ENCODE data around the gene KIF23. TPM values are rescaled to one million over a fixed set of nuclear protein-coding genes. Genes with fewer than 3 reads are reported as not detected.
A peak's percentile ranks its signal among the peaks of the same experiment; 100 is the strongest.

The KIF23 gene
- total RNA-seq, 2 donors from 2014 or later, result 9.5 to 38.3 TPM

DNA sequence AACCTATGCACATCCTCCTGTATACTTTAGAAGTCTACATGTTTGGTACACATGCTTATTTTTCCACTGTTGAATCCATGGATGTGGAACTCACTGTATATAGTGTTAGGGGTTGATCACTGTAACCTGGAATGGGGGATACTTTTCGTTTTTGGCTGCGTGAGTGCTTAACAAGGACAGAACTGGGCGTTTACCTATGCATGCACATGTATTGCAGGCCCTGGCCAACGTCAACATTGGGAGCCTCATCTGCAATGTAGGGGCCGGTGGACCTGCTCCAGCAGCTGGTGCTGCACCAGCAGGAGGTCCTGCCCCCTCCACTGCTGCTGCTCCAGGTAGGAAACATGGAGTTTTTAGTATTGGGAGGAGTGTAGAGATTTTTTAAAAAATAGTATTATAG lies 40.8 kb downstream of the KIF23 start:
- Histone ChIP-seq H3K27me3 (no peaks in the 10 kb centered on the region), H3K9ac (ENCODE audit: low read depth in 2 of 2, low read length in 2 of 2) (peak overlapping the region; percentile 27 to 39), H3K27ac (no peak overlapping the region), H3K4me1 (peaks cover 8% of the 10 kb centered on the region), H3K36me3 (peaks cover 5% of the 10 kb centered on the region), H3K9me3 (no peaks in the 10 kb centered on the region), H3K4me3 (no peak overlapping the region)
- no peak for DNase-seq
- intact Hi-C loops (cut with DNase I), result loop anchor here (5.0 kb wide), 1 partner anchor 33 kb away; no protein-coding TSS in a partner anchor
- TF ChIP-seq CTCF (IDR thresholded peaks at IDR 0.05), result no peak

GRCh38 chr15:69456208-69457166 lies 42.3 kb downstream of the KIF23 start:
- H3K9ac ChIP-seq (ENCODE audit: low read depth in 2 of 2, low read length in 2 of 2), result no peak overlapping the region
- no peak overlapping the region for H3K4me3 ChIP-seq
- no peaks in the 10 kb centered on the region for H3K9me3 ChIP-seq
- no peak overlapping the region for H3K27ac ChIP-seq
- no peak for TF ChIP-seq CTCF (IDR thresholded peaks at IDR 0.05)
- peaks cover 8% of the 10 kb centered on the region for H3K4me1 ChIP-seq
- no peak for DNase-seq
- peaks cover 5% of the 10 kb centered on the region for H3K36me3 ChIP-seq
- H3K27me3 ChIP-seq, result no peaks in the 10 kb centered on the region
- intact Hi-C loops (cut with DNase I), result loop anchor here (5.0 kb wide), 1 partner anchor 34 kb away; no protein-coding TSS in a partner anchor

DNA sequence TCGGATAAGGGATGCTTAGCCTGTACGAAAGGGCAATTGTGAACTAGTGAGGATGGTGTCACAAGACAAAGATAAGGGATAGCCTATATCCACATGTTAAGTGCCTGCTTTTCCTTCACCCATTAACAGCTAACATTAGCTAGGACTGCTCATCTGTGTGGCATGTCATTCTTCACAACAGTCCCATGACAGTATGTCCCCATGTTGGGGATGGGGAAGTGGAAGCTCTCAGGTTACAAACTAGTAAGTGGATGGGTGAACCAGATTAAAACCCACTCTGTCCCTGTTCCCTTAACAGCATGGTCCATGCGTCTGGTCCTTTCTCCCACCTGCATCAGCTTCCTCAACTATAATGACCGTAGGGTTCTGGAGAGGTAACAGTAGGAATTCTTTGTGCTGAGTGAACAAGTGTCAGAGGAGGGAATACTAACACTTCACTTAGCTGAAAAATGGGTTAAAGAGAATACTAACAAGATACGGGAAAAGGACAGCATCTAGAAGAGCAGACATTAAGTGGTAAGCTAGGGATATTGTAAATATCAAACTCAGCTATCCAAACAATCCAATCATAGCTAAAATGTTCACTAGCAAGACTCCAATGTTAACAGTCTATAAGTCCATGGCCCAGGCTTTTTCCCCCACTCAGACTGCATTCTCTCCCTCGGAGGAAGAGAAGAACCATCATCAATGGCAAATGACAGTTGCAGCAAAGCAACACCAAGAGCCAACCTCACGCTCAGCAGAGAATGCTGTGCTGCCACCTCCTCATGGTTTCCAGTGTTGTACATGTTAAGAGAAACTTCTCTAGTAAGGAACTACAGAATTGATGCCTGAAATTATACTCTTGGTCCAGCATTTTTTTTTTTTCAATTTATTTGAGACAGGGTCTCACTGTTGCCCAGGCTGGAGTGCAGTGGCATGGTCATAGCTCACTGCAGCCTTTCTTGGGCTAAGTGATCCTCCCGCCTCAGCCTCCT lies 43.4 kb downstream of the KIF23 start:
- H3K27ac ChIP-seq, result no peak overlapping the region
- H3K9me3 ChIP-seq, result no peaks in the 10 kb centered on the region
- TF ChIP-seq CTCF (IDR thresholded peaks at IDR 0.05), result no peak
- peaks cover 12% of the 10 kb centered on the region for H3K4me1 ChIP-seq
- H3K4me3 ChIP-seq, result no peak overlapping the region
- peaks cover 5% of the 10 kb centered on the region for H3K36me3 ChIP-seq
- no peak overlapping the region for H3K9ac ChIP-seq (ENCODE audit: low read depth in 2 of 2, low read length in 2 of 2)
- no peaks in the 10 kb centered on the region for H3K27me3 ChIP-seq
- intact Hi-C loops (cut with DNase I), result loop anchor here (5.0 kb wide), 1 partner anchor 35 kb away; no protein-coding TSS in a partner anchor
- no peak for DNase-seq

DNA sequence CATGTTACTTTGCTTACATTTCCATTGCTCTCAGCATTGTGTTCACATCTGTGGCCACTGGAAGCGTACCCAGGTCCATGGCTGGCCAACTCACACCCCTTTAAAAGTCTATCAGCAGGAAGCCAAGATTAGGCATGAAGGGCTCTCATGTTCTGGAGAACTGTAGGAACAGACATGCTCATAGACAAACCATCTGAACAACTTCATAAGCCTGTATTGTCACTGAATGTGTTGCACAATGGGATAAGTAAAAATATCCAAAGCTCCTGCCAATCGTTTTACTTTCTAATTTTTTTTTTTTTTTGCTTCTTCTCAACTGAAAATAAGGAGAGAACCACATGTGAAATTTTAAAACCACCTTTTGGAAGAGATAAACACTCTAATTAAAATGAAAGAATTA lies 44.9 kb downstream of the KIF23 start:
- Histone ChIP-seq H3K9ac (ENCODE audit: low read depth in 2 of 2, low read length in 2 of 2) (no peak overlapping the region), H3K4me3 (no peak overlapping the region), H3K36me3 (peaks cover 5% of the 10 kb centered on the region), H3K4me1 (peaks cover 12% of the 10 kb centered on the region), H3K27me3 (no peaks in the 10 kb centered on the region), H3K27ac (no peak overlapping the region), H3K9me3 (no peaks in the 10 kb centered on the region)
- TF ChIP-seq CTCF (IDR thresholded peaks at IDR 0.05), result no peak
- intact Hi-C loops (cut with DNase I), result loop anchor here (5.0 kb wide), 1 partner anchor 37 kb away; no protein-coding TSS in a partner anchor
- DNase-seq, result no peak

DNA sequence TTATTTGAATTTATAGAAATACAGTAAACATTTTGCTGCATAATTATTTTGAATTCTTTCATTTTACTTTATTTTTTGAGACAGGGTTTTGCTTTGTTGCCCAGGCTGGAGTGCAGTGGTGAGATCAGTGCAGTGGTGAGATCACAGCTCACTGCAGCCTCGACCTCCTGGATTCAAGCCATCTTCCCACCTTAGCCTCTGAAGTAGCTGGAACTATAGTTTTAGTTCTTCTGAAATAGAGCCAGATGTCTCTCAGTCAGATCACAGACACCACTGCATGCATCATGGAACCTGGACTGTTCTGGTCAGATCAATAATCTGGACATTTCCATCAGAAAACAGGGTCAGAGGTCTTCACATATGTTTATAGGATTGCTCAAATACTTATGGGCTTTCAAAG lies 46.3 kb downstream of the KIF23 start:
- H3K27me3 ChIP-seq, result no peaks in the 10 kb centered on the region
- no peak overlapping the region for H3K27ac ChIP-seq
- no peaks in the 10 kb centered on the region for H3K9me3 ChIP-seq
- no peak for TF ChIP-seq CTCF (IDR thresholded peaks at IDR 0.05)
- H3K9ac ChIP-seq (ENCODE audit: low read depth in 2 of 2, low read length in 2 of 2), result no peak overlapping the region
- intact Hi-C loops (cut with DNase I), result no loop called here
- H3K36me3 ChIP-seq, result peaks cover 5% of the 10 kb centered on the region
- DNase-seq, result no peak
- H3K4me1 ChIP-seq, result peaks cover 6% of the 10 kb centered on the region
- H3K4me3 ChIP-seq, result no peak overlapping the region
